NT2/D1 (cell line): ENCODE results near the gene RBM46.

Experiments used
- DNase-seq: peaks from one replicate; pipeline ENCODE4 v3.0.0-alpha.2; 2011; ENCODE audit warnings: low read depth, low spot score
- H3K27me3 ChIP-seq: 2 replicates; pipeline ENCODE4 v1.6.0; 2011; ENCODE audit warnings: mild to moderate bottlenecking; ENCODE audit not compliant: insufficient read length, insufficient read depth
- H3K36me3 ChIP-seq: 2 replicates; pipeline ENCODE4 v1.6.1; 2011; ENCODE audit warnings: mild to moderate bottlenecking, low read length, mixed read lengths; ENCODE audit not compliant: insufficient read depth, insufficient read length
- H3K4me1 ChIP-seq: 2 replicates; pipeline ENCODE4 v1.5.1; 2011; ENCODE audit not compliant: insufficient read depth, insufficient read length
- H3K4me3 ChIP-seq: 2 replicates; pipeline ENCODE4 v1.5.1; 2011; ENCODE audit warnings: low read depth; ENCODE audit not compliant: insufficient read length
- H3K9ac ChIP-seq: 2 replicates; pipeline ENCODE4 v1.6.0; 2011; ENCODE audit warnings: low read depth; ENCODE audit not compliant: insufficient read length
- H3K9me3 ChIP-seq: 2 replicates; pipeline ENCODE4 v1.5.1; 2011; ENCODE audit warnings: mild to moderate bottlenecking, low read length; ENCODE audit not compliant: insufficient read depth
- SUZ12 ChIP-seq: IDR thresholded peaks from 2 replicates; pipeline ENCODE4 v1.6.1; 2011; ENCODE audit not compliant: insufficient read length, insufficient read depth; ENCODE audit errors: extremely low read depth
- YY1 ChIP-seq: IDR thresholded peaks from 2 replicates; pipeline ENCODE4 v1.6.1; 2011; ENCODE audit not compliant: insufficient read length, insufficient read depth
- ZNF274 ChIP-seq: IDR thresholded peaks from 2 replicates; pipeline ENCODE4 v1.6.1; 2011; ENCODE audit warnings: mild to moderate bottlenecking, low read depth, low read length

RBM46 gene, protein sequence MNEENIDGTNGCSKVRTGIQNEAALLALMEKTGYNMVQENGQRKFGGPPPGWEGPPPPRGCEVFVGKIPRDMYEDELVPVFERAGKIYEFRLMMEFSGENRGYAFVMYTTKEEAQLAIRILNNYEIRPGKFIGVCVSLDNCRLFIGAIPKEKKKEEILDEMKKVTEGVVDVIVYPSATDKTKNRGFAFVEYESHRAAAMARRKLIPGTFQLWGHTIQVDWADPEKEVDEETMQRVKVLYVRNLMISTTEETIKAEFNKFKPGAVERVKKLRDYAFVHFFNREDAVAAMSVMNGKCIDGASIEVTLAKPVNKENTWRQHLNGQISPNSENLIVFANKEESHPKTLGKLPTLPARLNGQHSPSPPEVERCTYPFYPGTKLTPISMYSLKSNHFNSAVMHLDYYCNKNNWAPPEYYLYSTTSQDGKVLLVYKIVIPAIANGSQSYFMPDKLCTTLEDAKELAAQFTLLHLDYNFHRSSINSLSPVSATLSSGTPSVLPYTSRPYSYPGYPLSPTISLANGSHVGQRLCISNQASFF

DNA sequence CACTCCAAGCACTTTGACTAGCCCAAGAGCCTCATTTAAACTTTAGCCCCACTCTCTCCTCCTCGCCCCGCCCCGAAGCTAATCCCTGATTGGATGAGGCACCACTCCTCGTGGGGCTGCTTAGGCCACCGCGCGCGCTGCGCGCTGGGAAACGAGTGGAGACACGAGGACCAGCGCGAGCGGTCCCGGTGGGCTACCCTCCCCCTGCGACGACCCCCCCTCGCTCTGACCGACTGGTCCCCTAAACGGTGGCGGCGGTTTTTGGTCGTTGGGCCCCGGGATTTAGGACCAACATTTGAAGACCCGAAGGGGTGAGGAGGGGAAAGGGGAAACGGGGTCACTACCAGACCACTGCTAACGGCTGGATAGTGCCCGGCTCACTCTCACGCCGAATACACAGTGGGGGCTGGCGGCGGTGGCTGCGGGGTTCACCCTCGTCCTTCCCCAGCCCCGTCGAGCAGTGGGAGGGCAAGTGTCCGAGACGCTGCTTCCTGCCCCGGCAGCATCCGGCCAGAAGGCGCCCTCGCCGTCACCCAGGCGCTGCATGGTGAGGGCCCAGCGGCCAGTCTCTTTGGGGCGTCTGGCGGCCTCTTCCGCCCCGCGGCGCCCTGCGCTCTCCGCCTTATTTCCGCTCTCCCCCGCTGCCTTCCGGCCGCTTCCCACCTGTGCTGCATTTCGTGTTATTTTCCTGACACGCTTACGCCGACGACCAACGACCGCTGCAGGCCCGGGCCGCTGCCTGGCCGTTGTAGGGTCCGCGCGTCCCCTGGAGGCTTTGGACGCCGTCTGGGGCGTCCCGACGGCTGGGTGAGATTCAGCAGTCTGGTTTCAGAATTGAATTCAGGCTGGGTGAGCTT, at the start of gene RBM46:
Gene RBM46 (plus strand): TSS at position 147 of the 857 bp plus-strand sequence. CDS start 15,481 bp downstream, outside the sequence.
- no peak for TF ChIP-seq SUZ12
- no peak for TF ChIP-seq ZNF274
- TF ChIP-seq YY1 = no peak
- DNase-seq = no peak
- no peak within 1 kb of the TSS for H3K4me3 ChIP-seq
- H3K9ac ChIP-seq = no peak within 1 kb of the TSS
- no peaks in the 10 kb centered on the region for H3K36me3 ChIP-seq
- H3K27me3 ChIP-seq = no peaks in the 10 kb centered on the region
- H3K4me1 ChIP-seq = no peaks in the 10 kb centered on the region
- H3K9me3 ChIP-seq = no peaks in the 10 kb centered on the region

- H3K4me3 ChIP-seq = no peak overlapping the region
- no peaks in the 10 kb centered on the region for H3K9me3 ChIP-seq
- H3K27me3 ChIP-seq = no peaks in the 10 kb centered on the region
- H3K36me3 ChIP-seq = no peaks in the 10 kb centered on the region
- no peaks in the 10 kb centered on the region for H3K4me1 ChIP-seq
- no peak for DNase-seq
- H3K9ac ChIP-seq = no peak overlapping the region
- TF ChIP-seq YY1 = no peak
- no peak for TF ChIP-seq ZNF274
- no peak for TF ChIP-seq SUZ12
Measured at GRCh38 chr4:154731756-154732155, 49.3 kb upstream of the RBM46 start.

GRCh38 chr4:154732669-154733068, 48.4 kb upstream of the RBM46 start:
- H3K27me3 ChIP-seq = no peaks in the 10 kb centered on the region
- no peaks in the 10 kb centered on the region for H3K4me1 ChIP-seq
- no peak overlapping the region for H3K4me3 ChIP-seq
- no peak for TF ChIP-seq YY1
- TF ChIP-seq SUZ12 = no peak
- no peak for TF ChIP-seq ZNF274
- no peaks in the 10 kb centered on the region for H3K36me3 ChIP-seq
- no peak overlapping the region for H3K9ac ChIP-seq
- DNase-seq = no peak
- H3K9me3 ChIP-seq = no peaks in the 10 kb centered on the region

DNA sequence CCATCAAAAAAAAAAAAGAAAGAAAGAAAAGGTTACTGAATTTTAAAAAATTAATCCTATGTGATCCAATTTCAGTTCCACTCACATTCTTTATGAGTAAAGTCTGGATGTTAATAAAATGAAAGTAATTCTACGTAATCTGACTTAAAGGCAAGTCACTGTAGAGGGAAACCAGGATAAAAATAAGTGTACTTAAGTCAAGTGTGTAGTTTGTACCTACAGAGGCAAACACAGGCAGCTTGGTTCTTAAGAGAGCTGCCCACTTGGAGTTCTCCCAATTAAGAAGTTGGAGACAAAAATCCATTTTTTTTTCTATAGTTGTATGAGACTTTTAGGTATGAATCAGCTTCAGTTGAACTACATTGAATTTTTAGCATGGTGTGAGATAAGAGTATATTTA, 44.3 kb upstream of the RBM46 start:
- no peak for DNase-seq
- Histone ChIP-seq H3K9me3 (no peaks in the 10 kb centered on the region), H3K27me3 (peaks cover 24% of the 10 kb centered on the region), H3K36me3 (no peaks in the 10 kb centered on the region), H3K4me3 (no peak overlapping the region), H3K4me1 (no peaks in the 10 kb centered on the region), H3K9ac (no peak overlapping the region)
- TF ChIP-seq YY1 (no peak), ZNF274 (no peak), SUZ12 (no peak)

GRCh38 chr4:154738426-154738825, 42.6 kb upstream of the RBM46 start:
- no peaks in the 10 kb centered on the region for H3K4me1 ChIP-seq
- H3K9me3 ChIP-seq = no peaks in the 10 kb centered on the region
- no peak for DNase-seq
- TF ChIP-seq SUZ12 (no peak), YY1 (no peak), ZNF274 (no peak)
- no peak overlapping the region for H3K9ac ChIP-seq
- peaks cover 39% of the 10 kb centered on the region for H3K27me3 ChIP-seq
- H3K36me3 ChIP-seq = no peaks in the 10 kb centered on the region
- H3K4me3 ChIP-seq = no peak overlapping the region

- Histone ChIP-seq H3K4me1 (peaks cover under 1% of the 10 kb centered on the region), H3K4me3 (no peak overlapping the region), H3K9ac (no peak overlapping the region), H3K27me3 (peaks cover 45% of the 10 kb centered on the region), H3K9me3 (no peaks in the 10 kb centered on the region), H3K36me3 (no peaks in the 10 kb centered on the region)
- no peak for DNase-seq
- TF ChIP-seq SUZ12 (no peak), YY1 (no peak), ZNF274 (no peak)
Measured at GRCh38 chr4:154739111-154739510, 42.0 kb upstream of the RBM46 start.

- H3K27me3 ChIP-seq = peaks cover 57% of the 10 kb centered on the region
Measured at GRCh38 chr4:154740462-154740861, 40.6 kb upstream of the RBM46 start.

More at GRCh38 chr4:154740462-154740861, 40.6 kb upstream of the RBM46 start:
- Histone ChIP-seq H3K36me3 (no peaks in the 10 kb centered on the region), H3K9ac (no peak overlapping the region), H3K4me3 (no peak overlapping the region), H3K9me3 (no peaks in the 10 kb centered on the region), H3K4me1 (peaks cover 2% of the 10 kb centered on the region)
- TF ChIP-seq SUZ12 = no peak
- no peak for TF ChIP-seq YY1
- TF ChIP-seq ZNF274 = no peak
- no peak for DNase-seq
